ENCODE measurements around the gene ETFB.

DNA sequence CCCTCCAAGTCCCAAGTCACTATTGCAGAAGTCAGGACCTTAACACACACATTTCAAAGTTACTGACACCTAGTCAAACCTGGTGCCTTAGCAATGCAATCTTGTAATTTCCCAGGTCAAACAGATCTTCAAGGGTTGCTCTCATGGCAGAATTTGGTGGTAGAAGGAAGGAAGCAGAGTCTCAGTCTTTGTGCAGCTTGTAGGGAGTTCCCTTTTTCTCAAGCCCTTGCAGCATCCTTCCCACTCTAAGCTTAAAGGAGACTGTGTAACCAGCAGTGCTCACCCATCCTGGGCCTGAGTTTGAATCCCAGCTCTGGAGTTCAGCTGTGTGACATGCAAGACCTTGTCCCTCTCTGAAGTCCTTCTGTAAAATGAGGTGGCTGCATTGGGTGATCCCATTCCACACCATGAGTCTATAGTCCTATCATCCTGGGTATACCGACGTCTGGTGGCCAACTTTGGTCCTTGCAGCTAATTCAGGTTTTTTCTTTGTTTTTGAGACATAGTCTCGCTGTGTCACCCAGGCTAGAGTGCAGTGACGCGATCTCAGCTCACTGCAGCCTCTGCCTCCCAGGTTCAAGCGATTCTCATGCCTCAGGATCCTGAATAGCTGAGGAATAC is 41.4 kb upstream of the ETFB start:
- TF ChIP-seq, protein P1, sequence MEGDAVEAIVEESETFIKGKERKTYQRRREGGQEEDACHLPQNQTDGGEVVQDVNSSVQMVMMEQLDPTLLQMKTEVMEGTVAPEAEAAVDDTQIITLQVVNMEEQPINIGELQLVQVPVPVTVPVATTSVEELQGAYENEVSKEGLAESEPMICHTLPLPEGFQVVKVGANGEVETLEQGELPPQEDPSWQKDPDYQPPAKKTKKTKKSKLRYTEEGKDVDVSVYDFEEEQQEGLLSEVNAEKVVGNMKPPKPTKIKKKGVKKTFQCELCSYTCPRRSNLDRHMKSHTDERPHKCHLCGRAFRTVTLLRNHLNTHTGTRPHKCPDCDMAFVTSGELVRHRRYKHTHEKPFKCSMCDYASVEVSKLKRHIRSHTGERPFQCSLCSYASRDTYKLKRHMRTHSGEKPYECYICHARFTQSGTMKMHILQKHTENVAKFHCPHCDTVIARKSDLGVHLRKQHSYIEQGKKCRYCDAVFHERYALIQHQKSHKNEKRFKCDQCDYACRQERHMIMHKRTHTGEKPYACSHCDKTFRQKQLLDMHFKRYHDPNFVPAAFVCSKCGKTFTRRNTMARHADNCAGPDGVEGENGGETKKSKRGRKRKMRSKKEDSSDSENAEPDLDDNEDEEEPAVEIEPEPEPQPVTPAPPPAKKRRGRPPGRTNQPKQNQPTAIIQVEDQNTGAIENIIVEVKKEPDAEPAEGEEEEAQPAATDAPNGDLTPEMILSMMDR (conservative IDR thresholded peaks at IDR 0.05), result peak; percentile 55
- no peak for TF ChIP-seq EZH2 (IDR thresholded peaks at IDR 0.05; ENCODE audit: low read depth)

All from PC-9 (cell line).